Thyroid gland (tissue), 4 donors: ENCODE data around the gene FAM83B. TPM values are rescaled to one million over a fixed set of nuclear protein-coding genes. Genes with fewer than 3 reads are reported as not detected.

Experiments
- DNase-seq, 2 donors: peaks; one replicate each; pipeline ENCODE4 v3.0.0-alpha.2; 2019
- H3K27ac ChIP-seq, 3 donors: fragments of 200-600 bp; sonication (generic); 1 replicate in 2 of 3; 2 replicates in 1 of 3; pipeline ENCODE4 v1.5.1; 2016 to 2019; ENCODE audit warnings: mild to moderate bottlenecking in 1 of 3, moderate library complexity in 1 of 3
- H3K27me3 ChIP-seq: fragments of 200-600 bp; sonication (generic); one replicate; pipeline ENCODE4 v1.5.1; 2019
- H3K36me3 ChIP-seq, 2 donors: fragments of 200-600 bp; sonication (generic); one replicate each; pipeline ENCODE4 v1.5.1; 2016 to 2019
- H3K4me1 ChIP-seq, 2 donors: fragments of 200-600 bp; sonication (generic); one replicate each; pipeline ENCODE4 v1.5.1; 2017 to 2019
- H3K4me3 ChIP-seq, 3 donors: fragments of 200-600 bp; sonication (generic); replicated peaks in 1 of 3; 1 replicate in 2 of 3; 2 replicates in 1 of 3; pipeline ENCODE4 v1.5.1; 2016; ENCODE audit warnings: mild to moderate bottlenecking in 1 of 3
- H3K9me3 ChIP-seq: fragments of 200-600 bp; sonication (generic); one replicate; pipeline ENCODE4 v1.5.1; 2017
- CTCF ChIP-seq, 6 experiments: fragments of 200-600 bp in 3 of 6; fragments of 450-650 bp in 3 of 6; sonication (generic) in 3 of 6; IDR thresholded peaks; one replicate each; pipeline ENCODE4 v1.5.1; 2016 to 2019; ENCODE audit warnings: antibody characterized with exemption in 6 of 6, mild to moderate bottlenecking in 2 of 6, inconsistent platforms in 1 of 6, moderate library complexity in 1 of 6
- POLR2A ChIP-seq, 2 donors: fragments of 450-650 bp; IDR thresholded peaks; one replicate each; pipeline ENCODE4 v1.6.1; 2017; ENCODE audit warnings: antibody characterized with exemption in 2 of 2, mild to moderate bottlenecking in 2 of 2, moderate library complexity in 1 of 2
- WGBS, 2 donors: methylation state at CpG; one replicate each; pipeline ENCODE4 v1.1.5; 2017; 5-methylcytosine and 5-hydroxymethylcytosine counted together
- intact Hi-C: fragments of 100-400 bp; cut with DNase I; formaldehyde crosslinking; loops from one replicate; pipeline ENCODE4 v1.15.1; 2023
- total RNA-seq, 4 donors: library from RNA; depleted of rRNA; stranded (reverse); fragments of >200 nt; gene quantifications; one replicate each; pipeline ENCODE4 v1.2.3, GENCODE V29; 2016

The FAM83B gene
- total RNA-seq, 4 donors from 2014 or later = 20.3 to 29.9 (median 23.5) TPM

- 91% methylated on average over 4 of the region's 4 CpGs for WGBS, 2 donors
- no peak for DNase-seq
- TF ChIP-seq CTCF (IDR thresholded peaks at IDR 0.05) (no peak), POLR2A (IDR thresholded peaks at IDR 0.05) (no peak)
- no peak overlapping the region for H3K27ac ChIP-seq
- intact Hi-C loops = no loop called here
- no peaks in the 10 kb centered on the region for H3K36me3 ChIP-seq
- no peak overlapping the region for H3K4me3 ChIP-seq
- H3K4me1 ChIP-seq = no peaks in the 10 kb centered on the region
- no peaks in the 10 kb centered on the region for H3K9me3 ChIP-seq
- no peaks in the 10 kb centered on the region for H3K27me3 ChIP-seq
Observed at GRCh38 chr6:54886932-54887584, 40.5 kb downstream of the FAM83B start.

- intact Hi-C loops = no loop called here
- no peaks in the 10 kb centered on the region for H3K36me3 ChIP-seq
- whole genome bisulfite sequencing, 2 donors = 89 to 95% methylated on average over 1 of the region's 1 CpG
- DNase-seq = no peak
- no peaks in the 10 kb centered on the region for H3K4me1 ChIP-seq
- no peak overlapping the region for H3K27ac ChIP-seq
- H3K4me3 ChIP-seq = no peak overlapping the region
- TF ChIP-seq POLR2A (IDR thresholded peaks at IDR 0.05) (no peak), CTCF (IDR thresholded peaks at IDR 0.05) (no peak)
- no peaks in the 10 kb centered on the region for H3K27me3 ChIP-seq
- H3K9me3 ChIP-seq = no peaks in the 10 kb centered on the region
Observed at GRCh38 chr6:54891536-54891935, 45.0 kb downstream of the FAM83B start.

GRCh38 chr6:54892831-54893230, 46.3 kb downstream of the FAM83B start:
- TF ChIP-seq CTCF (IDR thresholded peaks at IDR 0.05) = no peak
- no peak for TF ChIP-seq POLR2A (IDR thresholded peaks at IDR 0.05)
- Histone ChIP-seq H3K36me3 (no peaks in the 10 kb centered on the region), H3K27ac (no peak overlapping the region), H3K4me3 (no peak overlapping the region), H3K9me3 (no peaks in the 10 kb centered on the region), H3K4me1 (no peaks in the 10 kb centered on the region), H3K27me3 (no peaks in the 10 kb centered on the region)
- DNase-seq = no peak
- intact Hi-C loops = no loop called here
- 97 to 100% methylated on average over 1 of the region's 1 CpG for WGBS, 2 donors

GRCh38 chr6:54893818-54894217, 47.2 kb downstream of the FAM83B start:
- H3K4me3 ChIP-seq = no peak overlapping the region
- DNase-seq = no peak
- no peaks in the 10 kb centered on the region for H3K36me3 ChIP-seq
- H3K27me3 ChIP-seq = no peaks in the 10 kb centered on the region
- WGBS, 2 donors = 77 to 93% methylated on average over 1 of the region's 1 CpG
- no peaks in the 10 kb centered on the region for H3K9me3 ChIP-seq
- no peaks in the 10 kb centered on the region for H3K4me1 ChIP-seq
- intact Hi-C loops = no loop called here
- TF ChIP-seq POLR2A (IDR thresholded peaks at IDR 0.05) = no peak
- TF ChIP-seq CTCF (IDR thresholded peaks at IDR 0.05) = no peak
- H3K27ac ChIP-seq = no peak overlapping the region

GRCh38 chr6:54896302-54896701, 49.7 kb downstream of the FAM83B start:
- H3K27ac ChIP-seq = no peak overlapping the region
- 82 to 83% methylated on average over 3 of the region's 3 CpGs for WGBS, 2 donors
- intact Hi-C loops = no loop called here

More at GRCh38 chr6:54896302-54896701, 49.7 kb downstream of the FAM83B start:
- Histone ChIP-seq H3K4me1 (peaks cover 0 to 4% of the 10 kb centered on the region in 2 donors), H3K9me3 (no peaks in the 10 kb centered on the region), H3K4me3 (no peak overlapping the region), H3K27me3 (no peaks in the 10 kb centered on the region), H3K36me3 (no peaks in the 10 kb centered on the region)
- no peak for TF ChIP-seq POLR2A (IDR thresholded peaks at IDR 0.05)
- TF ChIP-seq CTCF (IDR thresholded peaks at IDR 0.05) = no peak
- no peak for DNase-seq
